Gastroesophageal sphincter (tissue), 4 donors: ENCODE results near the gene ANO2. TPM values are rescaled to one million over a fixed set of nuclear protein-coding genes. Genes with fewer than 3 reads are reported as not detected.

ENCODE experiments used
- ATAC-seq: fragments of 150-250 bp; one replicate; pipeline ENCODE4 v1.9.1; 2016; ENCODE audit warnings: mild to moderate bottlenecking, moderate library complexity
- H3K27ac ChIP-seq, 4 donors: fragments of 200-600 bp; sonication (generic) in 3 of 4; 1 replicate in 3 of 4; 2 replicates in 1 of 4; pipeline ENCODE4 v1.5.1; 2016 to 2019
- H3K27me3 ChIP-seq: fragments of 200-600 bp; sonication (generic); one replicate; pipeline ENCODE4 v1.5.1; 2019
- H3K36me3 ChIP-seq, 2 donors: fragments of 200-600 bp; sonication (generic); one replicate each; pipeline ENCODE4 v1.5.1; 2019; ENCODE audit warnings: control low read depth in 1 of 2
- H3K4me1 ChIP-seq, 3 donors: fragments of 200-600 bp; sonication (generic); 1 replicate in 2 of 3; 2 replicates in 1 of 3; pipeline ENCODE4 v1.5.1; 2016 to 2019; ENCODE audit warnings: control low read depth in 2 of 3
- H3K4me3 ChIP-seq, 2 donors: fragments of 200-600 bp; sonication (generic); one replicate each; pipeline ENCODE4 v1.5.1; 2019; ENCODE audit warnings: mild to moderate bottlenecking in 1 of 2, moderate library complexity in 1 of 2
- H3K9me3 ChIP-seq, 3 donors: fragments of 200-600 bp; sonication (generic); one replicate each; pipeline ENCODE4 v1.5.1; 2017 to 2019; ENCODE audit warnings: control low read depth in 2 of 3
- CTCF ChIP-seq, 4 experiments: fragments of 200-600 bp in 2 of 4; fragments of 450-650 bp in 2 of 4; sonication (generic) in 1 of 4; IDR thresholded peaks; one replicate each; pipeline ENCODE4 v1.5.1; 2017 to 2019; ENCODE audit warnings: antibody characterized with exemption in 4 of 4, mild to moderate bottlenecking in 2 of 4, moderate library complexity in 2 of 4
- EP300 ChIP-seq: sonication (generic); formaldehyde crosslinking; IDR thresholded peaks from one replicate; pipeline ENCODE4 v1.6.1; 2017; ENCODE audit warnings: antibody characterized with exemption, mild to moderate bottlenecking
- POLR2A ChIP-seq, 2 donors: fragments of 450-650 bp; IDR thresholded peaks; one replicate each; pipeline ENCODE4 v1.6.1; 2017; ENCODE audit warnings: antibody characterized with exemption in 2 of 2, mild to moderate bottlenecking in 2 of 2, moderate library complexity in 1 of 2
- POLR2AphosphoS5 ChIP-seq: sonication (generic); formaldehyde crosslinking; IDR thresholded peaks from one replicate; pipeline ENCODE4 v1.6.1; 2017; ENCODE audit warnings: antibody characterized with exemption
- WGBS, 2 donors: methylation state at CpG; one replicate each; pipeline ENCODE4 v1.1.5; 2018; ENCODE audit warnings: low coverage in 1 of 2; 5-methylcytosine and 5-hydroxymethylcytosine counted together
- total RNA-seq, 4 donors: library from RNA; depleted of rRNA; stranded (reverse); fragments of >200 nt; gene quantifications; one replicate each; pipeline ENCODE4 v1.1.0, GENCODE V29; 2016

Gene ANO2
- total RNA-seq, 4 donors from 2014 or later: 3.1 to 10.9 (median 6.7) TPM

- H3K9me3 ChIP-seq: no peaks in the 10 kb centered on the region
- peaks cover 0 to 10% of the 10 kb centered on the region in 2 donors for H3K36me3 ChIP-seq
- WGBS, 2 donors: 94 to 100% methylated on average over 1 to 3 of the region's 5 CpGs
- H3K4me1 ChIP-seq: no peaks in the 10 kb centered on the region
- ATAC-seq: no peak
- TF ChIP-seq POLR2A (IDR thresholded peaks at IDR 0.05): no peak
- no peak for TF ChIP-seq CTCF (IDR thresholded peaks at IDR 0.05)
- H3K27ac ChIP-seq: no peak overlapping the region
- no peak overlapping the region for H3K4me3 ChIP-seq
- H3K27me3 ChIP-seq: no peaks in the 10 kb centered on the region
Observed at GRCh38 chr12:5969974-5970690, 25.1 kb upstream of the ANO2 start.

- no peaks in the 10 kb centered on the region for H3K27me3 ChIP-seq
- peaks cover 0 to 10% of the 10 kb centered on the region in 2 donors for H3K36me3 ChIP-seq
- TF ChIP-seq POLR2AphosphoS5 (no peak), EP300 (no peak), CTCF (IDR thresholded peaks at IDR 0.05) (no peak)
- ATAC-seq: no peak
- no peaks in the 10 kb centered on the region for H3K4me1 ChIP-seq
- no peak overlapping the region for H3K4me3 ChIP-seq
- no peaks in the 10 kb centered on the region for H3K9me3 ChIP-seq
- no peak overlapping the region for H3K27ac ChIP-seq
- WGBS, 2 donors: 40% methylated on average over 1 of the region's 17 CpGs; no CpG with 5 or more reads in 1 of the 2 donors
Observed at GRCh38 chr12:5969156-5969973, 24.3 kb upstream of the ANO2 start.

- Histone ChIP-seq H3K27me3 (no peaks in the 10 kb centered on the region), H3K27ac (no peak overlapping the region), H3K4me1 (no peaks in the 10 kb centered on the region), H3K36me3 (peaks cover 0 to 10% of the 10 kb centered on the region in 2 donors), H3K4me3 (no peak overlapping the region), H3K9me3 (no peaks in the 10 kb centered on the region)
- no peak for ATAC-seq
- TF ChIP-seq POLR2AphosphoS5 (no peak), EP300 (no peak), POLR2A (IDR thresholded peaks at IDR 0.05) (no peak), CTCF (IDR thresholded peaks at IDR 0.05) (no peak)
- WGBS, 2 donors: 88 to 98% methylated on average over 9 of the region's 17 CpGs
Observed at GRCh38 chr12:5967645-5968415, 22.8 kb upstream of the ANO2 start.

- Histone ChIP-seq H3K27me3 (no peaks in the 10 kb centered on the region), H3K9me3 (no peaks in the 10 kb centered on the region), H3K36me3 (peaks cover 0 to 10% of the 10 kb centered on the region in 2 donors), H3K4me3 (no peak overlapping the region), H3K4me1 (no peaks in the 10 kb centered on the region), H3K27ac (no peak overlapping the region)
- no peak for TF ChIP-seq CTCF (IDR thresholded peaks at IDR 0.05)
- TF ChIP-seq EP300: no peak
- no peak for TF ChIP-seq POLR2AphosphoS5
- no peak for TF ChIP-seq POLR2A (IDR thresholded peaks at IDR 0.05)
- no peak for ATAC-seq
- WGBS, 2 donors: 65 to 80% methylated on average over 3 to 7 of the region's 11 CpGs
Observed at GRCh38 chr12:5966486-5967095, 21.5 kb upstream of the ANO2 start.
